Adrenal gland (tissue), 5 donors: Measurements from ENCODE around the gene LTA4H.

ENCODE experiments used
- POLR2A ChIP-seq, 2 donors: fragments of 450-650 bp; IDR thresholded peaks; one replicate each; pipeline ENCODE4 v1.6.1; 2017; ENCODE audit warnings: antibody characterized with exemption in 2 of 2, mild to moderate bottlenecking in 2 of 2, moderate library complexity in 1 of 2
- TF ChIP-seq, protein P1 (sequence below), 6 experiments: fragments of 450-650 bp in 4 of 6; fragments of 200-600 bp in 2 of 6; sonication (generic) in 1 of 6; IDR thresholded peaks; 1 replicate in 5 of 6; 2 replicates in 1 of 6; pipeline versions ENCODE4 v1.5.1 to v1.8.0; 2016 to 2021; ENCODE audit warnings: antibody characterized with exemption in 6 of 6, mild to moderate bottlenecking in 2 of 6, moderate library complexity in 1 of 6
- donor health status: DM: no; HTN: no; CAD: no.

DNA sequence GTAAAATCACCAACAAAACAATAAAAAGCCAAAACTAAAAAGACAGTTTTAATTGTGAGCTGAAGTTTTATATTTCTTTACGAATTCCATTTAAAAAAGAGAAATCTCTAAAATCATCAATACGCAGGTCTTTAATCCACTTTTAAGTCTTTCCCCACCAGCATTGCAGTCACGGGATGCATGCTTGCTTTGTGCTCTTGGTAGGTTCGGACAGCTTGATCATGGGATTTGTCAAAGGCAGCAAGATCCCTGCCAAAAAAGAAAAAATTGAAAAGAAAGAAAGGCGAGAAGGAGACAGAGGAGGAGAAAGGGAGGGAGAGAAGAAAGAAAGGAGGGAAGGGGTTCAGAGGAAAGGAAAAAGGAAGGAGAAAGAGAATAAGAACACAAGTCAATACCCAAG is 34.5 kb downstream of the LTA4H start:
- TF ChIP-seq, protein P1, sequence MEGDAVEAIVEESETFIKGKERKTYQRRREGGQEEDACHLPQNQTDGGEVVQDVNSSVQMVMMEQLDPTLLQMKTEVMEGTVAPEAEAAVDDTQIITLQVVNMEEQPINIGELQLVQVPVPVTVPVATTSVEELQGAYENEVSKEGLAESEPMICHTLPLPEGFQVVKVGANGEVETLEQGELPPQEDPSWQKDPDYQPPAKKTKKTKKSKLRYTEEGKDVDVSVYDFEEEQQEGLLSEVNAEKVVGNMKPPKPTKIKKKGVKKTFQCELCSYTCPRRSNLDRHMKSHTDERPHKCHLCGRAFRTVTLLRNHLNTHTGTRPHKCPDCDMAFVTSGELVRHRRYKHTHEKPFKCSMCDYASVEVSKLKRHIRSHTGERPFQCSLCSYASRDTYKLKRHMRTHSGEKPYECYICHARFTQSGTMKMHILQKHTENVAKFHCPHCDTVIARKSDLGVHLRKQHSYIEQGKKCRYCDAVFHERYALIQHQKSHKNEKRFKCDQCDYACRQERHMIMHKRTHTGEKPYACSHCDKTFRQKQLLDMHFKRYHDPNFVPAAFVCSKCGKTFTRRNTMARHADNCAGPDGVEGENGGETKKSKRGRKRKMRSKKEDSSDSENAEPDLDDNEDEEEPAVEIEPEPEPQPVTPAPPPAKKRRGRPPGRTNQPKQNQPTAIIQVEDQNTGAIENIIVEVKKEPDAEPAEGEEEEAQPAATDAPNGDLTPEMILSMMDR (IDR thresholded peaks at IDR 0.05) = no peak
- no peak for TF ChIP-seq POLR2A (IDR thresholded peaks at IDR 0.05)
